ENCODE data around the gene RABGAP1L.

The RABGAP1L gene

DNA sequence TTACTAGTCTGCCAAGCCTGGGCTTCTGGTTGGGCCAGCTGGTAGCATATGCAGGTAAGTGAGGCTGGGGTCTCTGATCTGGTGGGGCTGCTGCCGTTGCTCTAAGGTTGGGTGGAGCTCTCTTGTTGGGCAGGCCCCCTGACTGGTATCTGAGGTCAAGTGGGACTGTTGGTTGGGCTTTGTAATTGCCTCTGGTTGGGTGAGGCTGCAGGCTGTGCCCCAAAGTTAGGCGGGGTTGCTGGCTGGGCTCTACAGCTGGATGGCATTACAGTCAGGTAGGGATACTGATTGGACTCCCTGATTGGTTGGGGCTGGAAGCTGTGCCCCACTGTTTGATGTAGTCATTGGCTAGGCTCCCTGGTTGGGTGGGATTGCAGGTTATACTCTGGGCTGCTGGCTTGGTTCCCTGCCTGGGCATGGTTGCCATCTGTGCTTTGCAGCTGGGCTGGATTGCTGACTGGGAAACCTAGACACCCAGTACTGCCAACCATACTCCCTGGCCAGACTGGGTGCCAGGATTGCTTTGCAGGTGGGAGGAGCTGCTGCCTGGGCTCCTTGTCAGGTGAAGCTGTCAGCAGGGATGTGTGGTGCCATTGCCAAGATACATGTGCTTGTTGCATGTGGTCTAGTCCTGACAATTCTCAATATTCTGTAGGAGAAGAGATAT is 130.5 kb downstream of the RABGAP1L start:
- WGBS, 2 donors (ENCODE audit: extremely low coverage in 2 of 2, insufficient read length in 2 of 2, insufficient replicate concordance in 1 of 2), result no CpG with 5 or more reads among the region's 2 CpGs
- H3K4me1 ChIP-seq (ENCODE audit: control insufficient read depth in 2 of 2, insufficient read depth in 1 of 2, low read depth in 1 of 2, low read length in 2 of 2), result no peaks in the 10 kb centered on the region

DNA sequence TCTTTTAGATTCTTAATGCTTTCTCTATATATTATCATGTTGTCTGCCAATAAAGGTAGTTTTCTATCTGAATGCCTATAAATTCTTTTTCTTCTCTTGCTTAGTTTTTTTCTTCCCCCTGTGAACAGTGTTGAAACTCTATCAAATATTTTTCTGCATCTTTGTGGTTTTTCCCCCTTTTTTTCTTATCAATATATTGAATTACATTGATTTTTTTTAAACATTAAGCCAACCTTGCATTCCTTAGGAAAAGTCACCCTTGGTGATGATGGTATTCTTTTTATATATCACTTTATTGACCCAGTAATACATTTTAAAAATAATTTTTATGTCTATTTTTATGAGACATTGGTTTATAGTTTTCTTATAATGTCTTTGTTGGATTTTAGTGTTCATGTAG is 131.7 kb downstream of the RABGAP1L start:
- H3K18ac ChIP-seq (ENCODE audit: low read length), result no peak overlapping the region
- H3K79me1 ChIP-seq (ENCODE audit: low read depth, low read length), result no peaks in the 10 kb centered on the region
- no peaks in the 10 kb centered on the region for H3K27me3 ChIP-seq (ENCODE audit: control insufficient read depth in 3 of 3, insufficient read depth in 3 of 3, low read depth in 1 of 3, low read length in 3 of 3)
- H2BK120ac ChIP-seq (ENCODE audit: low read depth, low read length), result no peak overlapping the region
- H2BK12ac ChIP-seq (ENCODE audit: low read length), result no peak overlapping the region
- H3K14ac ChIP-seq (ENCODE audit: low read length), result no peak overlapping the region
- no peak overlapping the region for H3K4me2 ChIP-seq (ENCODE audit: insufficient read depth, low read length, poor library complexity, severe bottlenecking)
- no peak overlapping the region for H2BK15ac ChIP-seq (ENCODE audit: low read length)
- H4K8ac ChIP-seq (ENCODE audit: low read depth, low read length), result no peak overlapping the region
- H2BK5ac ChIP-seq (ENCODE audit: low read length), result no peak overlapping the region
- H3K9me3 ChIP-seq (replicated peaks in 1 of 2; ENCODE audit: control insufficient read depth in 2 of 2, insufficient read depth in 1 of 2, low read depth in 1 of 2, low read length in 2 of 2), result no peaks in the 10 kb centered on the region
- H3K4ac ChIP-seq (ENCODE audit: low read length), result no peak overlapping the region
- H3K36me3 ChIP-seq (replicated peaks in 1 of 2; ENCODE audit: control insufficient read depth in 2 of 2, insufficient read depth in 2 of 2, low read length in 2 of 2), result no peaks in the 10 kb centered on the region
- no peak overlapping the region for H3K27ac ChIP-seq (replicated peaks; ENCODE audit: low read length)
- H3K4me3 ChIP-seq (ENCODE audit: low read length in 2 of 2), result no peak overlapping the region
- H2AK5ac ChIP-seq (ENCODE audit: low read depth, low read length), result no peak overlapping the region
- H4K91ac ChIP-seq (ENCODE audit: low read depth, low read length, poor library complexity), result no peak overlapping the region
- no peak for DNase-seq (ENCODE audit: low spot score)
- H3K4me1 ChIP-seq (ENCODE audit: control insufficient read depth in 2 of 2, insufficient read depth in 1 of 2, low read depth in 1 of 2, low read length in 2 of 2), result no peaks in the 10 kb centered on the region
- H2AFZ ChIP-seq (ENCODE audit: low read length), result no peak overlapping the region
- H3K23ac ChIP-seq (ENCODE audit: low read depth, low read length, poor library complexity), result no peak overlapping the region
- no peak overlapping the region for H3K9ac ChIP-seq (ENCODE audit: low read depth, low read length, poor library complexity)

More for the DNA sequence above, 130.5 kb downstream of the RABGAP1L start:
- H3K27ac ChIP-seq (replicated peaks; ENCODE audit: low read length), result no peak overlapping the region
- H3K27me3 ChIP-seq (ENCODE audit: control insufficient read depth in 3 of 3, insufficient read depth in 3 of 3, low read depth in 1 of 3, low read length in 3 of 3), result no peaks in the 10 kb centered on the region
- no peak overlapping the region for H3K4me3 ChIP-seq (ENCODE audit: low read length in 2 of 2)
- no peak overlapping the region for H2BK15ac ChIP-seq (ENCODE audit: low read length)
- no peak overlapping the region for H2AK5ac ChIP-seq (ENCODE audit: low read depth, low read length)
- H2AFZ ChIP-seq (ENCODE audit: low read length), result no peak overlapping the region
- no peak overlapping the region for H2BK12ac ChIP-seq (ENCODE audit: low read length)
- no peaks in the 10 kb centered on the region for H3K79me1 ChIP-seq (ENCODE audit: low read depth, low read length)
- no peak overlapping the region for H2BK120ac ChIP-seq (ENCODE audit: low read depth, low read length)
- no peak overlapping the region for H3K9ac ChIP-seq (ENCODE audit: low read depth, low read length, poor library complexity)
- H2BK5ac ChIP-seq (ENCODE audit: low read length), result no peak overlapping the region
- H3K4me2 ChIP-seq (ENCODE audit: insufficient read depth, low read length, poor library complexity, severe bottlenecking), result no peak overlapping the region
- H3K18ac ChIP-seq (ENCODE audit: low read length), result peak overlapping the region; percentile 83
- no peaks in the 10 kb centered on the region for H3K9me3 ChIP-seq (replicated peaks in 1 of 2; ENCODE audit: control insufficient read depth in 2 of 2, insufficient read depth in 1 of 2, low read depth in 1 of 2, low read length in 2 of 2)
- H3K23ac ChIP-seq (ENCODE audit: low read depth, low read length, poor library complexity), result no peak overlapping the region
- no peak for DNase-seq (ENCODE audit: low spot score)
- H3K36me3 ChIP-seq (replicated peaks in 1 of 2; ENCODE audit: control insufficient read depth in 2 of 2, insufficient read depth in 2 of 2, low read length in 2 of 2), result no peaks in the 10 kb centered on the region
- H3K4ac ChIP-seq (ENCODE audit: low read length), result no peak overlapping the region
- peak overlapping the region; percentile 17 for H3K14ac ChIP-seq (ENCODE audit: low read length)
- H4K91ac ChIP-seq (ENCODE audit: low read depth, low read length, poor library complexity), result no peak overlapping the region
- no peak overlapping the region for H4K8ac ChIP-seq (ENCODE audit: low read depth, low read length)

DNA sequence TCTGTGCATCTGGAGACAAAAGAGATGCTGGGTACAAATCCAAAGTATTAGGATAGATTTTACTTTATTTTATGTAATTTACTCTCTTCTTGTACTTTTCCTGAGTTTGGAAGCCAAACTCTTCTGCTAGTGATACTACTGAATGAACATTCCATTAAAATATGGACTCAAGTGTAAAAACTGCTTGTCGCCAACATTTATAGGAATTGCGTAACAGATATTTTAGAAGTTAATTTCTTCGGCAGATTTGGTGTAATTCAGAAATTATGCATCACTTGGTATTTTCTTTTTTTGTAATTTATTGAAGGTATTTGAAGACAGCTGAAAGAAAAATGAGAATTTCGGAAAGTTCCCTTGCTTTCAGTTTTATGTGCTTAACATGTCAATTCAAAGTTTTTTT is 137.0 kb downstream of the RABGAP1L start:
- no CpG with 5 or more reads among the region's 4 CpGs for WGBS, 2 donors (ENCODE audit: extremely low coverage in 2 of 2, insufficient read length in 2 of 2, insufficient replicate concordance in 1 of 2)
- H2BK120ac ChIP-seq (ENCODE audit: low read depth, low read length), result no peak overlapping the region
- no peaks in the 10 kb centered on the region for H3K36me3 ChIP-seq (replicated peaks in 1 of 2; ENCODE audit: control insufficient read depth in 2 of 2, insufficient read depth in 2 of 2, low read length in 2 of 2)
- H2AFZ ChIP-seq (ENCODE audit: low read length), result no peak overlapping the region
- H3K4me1 ChIP-seq (ENCODE audit: control insufficient read depth in 2 of 2, insufficient read depth in 1 of 2, low read depth in 1 of 2, low read length in 2 of 2), result no peaks in the 10 kb centered on the region
- H3K79me1 ChIP-seq (ENCODE audit: low read depth, low read length), result no peaks in the 10 kb centered on the region
- H4K8ac ChIP-seq (ENCODE audit: low read depth, low read length), result no peak overlapping the region
- no peak overlapping the region for H3K27ac ChIP-seq (replicated peaks; ENCODE audit: low read length)
- H2BK15ac ChIP-seq (ENCODE audit: low read length), result no peak overlapping the region
- no peak overlapping the region for H4K91ac ChIP-seq (ENCODE audit: low read depth, low read length, poor library complexity)
- no peak overlapping the region for H3K18ac ChIP-seq (ENCODE audit: low read length)
- H3K4me2 ChIP-seq (ENCODE audit: insufficient read depth, low read length, poor library complexity, severe bottlenecking), result no peak overlapping the region
- H3K27me3 ChIP-seq (ENCODE audit: control insufficient read depth in 3 of 3, insufficient read depth in 3 of 3, low read depth in 1 of 3, low read length in 3 of 3), result no peaks in the 10 kb centered on the region
- H2AK5ac ChIP-seq (ENCODE audit: low read depth, low read length), result no peak overlapping the region
- H3K9me3 ChIP-seq (replicated peaks in 1 of 2; ENCODE audit: control insufficient read depth in 2 of 2, insufficient read depth in 1 of 2, low read depth in 1 of 2, low read length in 2 of 2), result peaks cover 2 to 4% of the 10 kb centered on the region in 2 donors
- no peak for DNase-seq (ENCODE audit: low spot score)
- no peak overlapping the region for H3K9ac ChIP-seq (ENCODE audit: low read depth, low read length, poor library complexity)
- no peak overlapping the region for H2BK5ac ChIP-seq (ENCODE audit: low read length)
- H3K23ac ChIP-seq (ENCODE audit: low read depth, low read length, poor library complexity), result no peak overlapping the region
- no peak overlapping the region for H3K14ac ChIP-seq (ENCODE audit: low read length)
- H3K4me3 ChIP-seq (ENCODE audit: low read length in 2 of 2), result no peak overlapping the region
- no peak overlapping the region for H3K4ac ChIP-seq (ENCODE audit: low read length)
- no peak overlapping the region for H2BK12ac ChIP-seq (ENCODE audit: low read length)

DNA sequence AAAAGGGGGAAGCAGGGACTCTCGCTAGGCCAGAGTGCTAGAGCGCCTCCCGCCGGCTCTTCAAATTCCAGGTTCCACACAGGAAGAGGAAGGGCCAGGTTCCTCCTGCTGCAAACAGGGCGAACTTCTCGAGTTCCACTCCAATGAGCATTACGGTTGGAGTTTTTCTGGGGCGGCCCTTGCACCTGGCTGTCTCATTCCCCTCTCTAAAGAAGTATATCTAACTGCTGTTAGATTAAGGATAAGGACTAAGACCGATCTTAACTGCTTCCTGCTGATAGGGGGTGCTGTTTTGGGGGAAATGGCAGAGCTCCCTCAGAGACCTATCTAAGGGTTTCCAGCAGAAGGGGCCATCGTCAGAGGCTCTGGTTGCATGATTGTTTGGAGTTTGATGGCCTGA is 138.0 kb downstream of the RABGAP1L start:
- Histone ChIP-seq H3K27ac (replicated peaks; ENCODE audit: low read length) (no peak overlapping the region), H3K4me3 (ENCODE audit: low read length in 2 of 2) (no peak overlapping the region), H2AK5ac (ENCODE audit: low read depth, low read length) (no peak overlapping the region), H3K18ac (ENCODE audit: low read length) (no peak overlapping the region), H3K4me1 (ENCODE audit: control insufficient read depth in 2 of 2, insufficient read depth in 1 of 2, low read depth in 1 of 2, low read length in 2 of 2) (no peaks in the 10 kb centered on the region), H2BK5ac (ENCODE audit: low read length) (no peak overlapping the region), H3K36me3 (replicated peaks in 1 of 2; ENCODE audit: control insufficient read depth in 2 of 2, insufficient read depth in 2 of 2, low read length in 2 of 2) (no peaks in the 10 kb centered on the region), H2BK15ac (ENCODE audit: low read length) (no peak overlapping the region), H3K23ac (ENCODE audit: low read depth, low read length, poor library complexity) (no peak overlapping the region), H3K27me3 (ENCODE audit: control insufficient read depth in 3 of 3, insufficient read depth in 3 of 3, low read depth in 1 of 3, low read length in 3 of 3) (no peaks in the 10 kb centered on the region), H3K9ac (ENCODE audit: low read depth, low read length, poor library complexity) (no peak overlapping the region), H3K79me1 (ENCODE audit: low read depth, low read length) (no peaks in the 10 kb centered on the region), H3K14ac (ENCODE audit: low read length) (no peak overlapping the region), H4K8ac (ENCODE audit: low read depth, low read length) (no peak overlapping the region), H4K91ac (ENCODE audit: low read depth, low read length, poor library complexity) (no peak overlapping the region), H2BK120ac (ENCODE audit: low read depth, low read length) (no peak overlapping the region), H3K4me2 (ENCODE audit: insufficient read depth, low read length, poor library complexity, severe bottlenecking) (no peak overlapping the region), H2AFZ (ENCODE audit: low read length) (no peak overlapping the region), H3K4ac (ENCODE audit: low read length) (no peak overlapping the region), H3K9me3 (replicated peaks in 1 of 2; ENCODE audit: control insufficient read depth in 2 of 2, insufficient read depth in 1 of 2, low read depth in 1 of 2, low read length in 2 of 2) (peaks cover 2 to 9% of the 10 kb centered on the region in 2 donors), H2BK12ac (ENCODE audit: low read length) (no peak overlapping the region)
- no CpG with 5 or more reads among the region's 10 CpGs for WGBS, 2 donors (ENCODE audit: extremely low coverage in 2 of 2, insufficient read length in 2 of 2, insufficient replicate concordance in 1 of 2)
- DNase-seq (ENCODE audit: low spot score), result no peak

All from neuronal stem cell (in vitro differentiated cells).